Measurements from ENCODE around the gene NOX4.
"Not testable (repeated sequence)": the region's sequence is repeated elsewhere in the genome, so short reads cannot be mapped to it uniquely, and the experiment has no call there.

The NOX4 gene

GRCh38 chr11:89293965-89294679 lies 197.1 kb downstream of the NOX4 start:
- DNase-seq = peak; percentile 19

DNA sequence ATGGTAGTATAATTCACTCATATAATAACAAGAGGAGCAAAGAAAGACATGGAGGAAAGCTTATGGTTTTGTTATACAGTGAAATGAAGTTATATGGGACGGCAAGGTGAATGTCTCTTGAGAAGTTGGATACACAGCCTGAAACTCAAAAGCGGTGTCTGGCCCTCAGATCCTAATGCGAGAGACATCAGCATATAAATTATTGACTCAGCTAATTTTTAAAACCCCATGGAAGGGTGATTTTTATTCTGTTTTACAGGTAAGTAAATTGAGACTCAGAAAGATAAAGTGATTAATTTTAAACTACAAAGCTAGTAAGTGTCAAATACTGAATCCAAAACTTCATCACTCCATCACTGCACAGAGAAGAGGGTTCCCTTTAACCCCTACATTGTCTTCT lies 203.2 kb downstream of the NOX4 start:
- not testable (repeated sequence) for DNase-seq

DNA sequence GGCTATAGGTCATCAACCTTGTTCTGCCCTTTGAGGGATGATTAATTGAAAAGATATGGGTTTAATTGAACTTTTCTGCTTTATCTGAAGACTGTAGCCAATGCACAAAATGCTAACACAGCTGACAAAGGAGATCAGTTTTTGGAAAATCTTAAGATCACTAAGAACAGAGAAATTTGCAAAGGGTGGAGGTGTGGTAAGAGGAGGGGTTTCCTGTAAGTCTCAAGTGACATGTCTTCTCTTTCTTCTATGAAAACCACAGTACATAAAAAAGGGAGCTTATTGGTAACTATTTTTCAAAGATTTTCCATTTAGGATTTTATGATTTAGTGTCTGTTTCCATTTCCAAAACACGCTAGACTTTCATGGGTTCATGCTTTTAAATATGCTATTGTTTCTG lies 204.6 kb downstream of the NOX4 start:
- DNase-seq = not testable (repeated sequence)

DNA sequence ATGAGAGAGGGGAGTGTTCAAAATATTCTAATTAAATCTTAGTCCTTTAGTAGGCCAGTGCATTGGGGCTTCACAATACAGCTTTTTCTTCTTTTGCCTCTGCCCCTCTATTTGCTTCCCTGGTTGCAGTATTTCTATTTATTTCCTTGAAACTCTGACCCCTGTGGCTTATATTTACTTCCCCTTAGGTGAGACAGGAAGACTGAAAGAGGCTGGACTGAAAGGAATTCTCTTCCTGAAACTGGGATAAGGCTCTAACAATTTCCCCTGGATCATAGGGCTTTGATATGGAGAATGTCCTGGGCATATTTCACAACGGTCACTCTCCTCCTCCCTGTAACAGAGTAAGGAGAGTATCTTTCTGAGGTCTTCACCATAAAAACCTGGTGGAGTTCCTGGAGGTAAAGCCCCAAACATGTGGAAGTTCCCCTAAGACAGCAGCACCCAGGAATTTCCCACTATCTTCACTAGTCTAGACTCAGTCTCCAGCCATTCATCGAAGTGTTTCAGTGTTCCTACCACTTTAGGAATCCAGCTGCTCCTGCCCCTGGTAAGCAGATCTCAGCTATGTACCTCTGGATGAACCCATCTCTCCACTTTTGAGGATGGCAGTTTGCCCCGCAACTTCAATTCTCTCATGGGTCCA lies 210.0 kb downstream of the NOX4 start:
- not testable (repeated sequence) for DNase-seq

- DNase-seq = no peak
These were observed 212.0 kb downstream of the NOX4 start for GRCh38 chr11:89279176-89279575.

- no peak for DNase-seq
These were observed 215.2 kb downstream of the NOX4 start for GRCh38 chr11:89275966-89276365.

Measured in eye (tissue), 1 donor.